HG03039 (cell line): Measurements from ENCODE around the gene UBP1.
"Not testable (repeated sequence)": the region's sequence is repeated elsewhere in the genome, so short reads cannot be mapped to it uniquely, and the experiment has no call there.

Source experiments
- ATAC-seq: cut with Tn5 transposase; IDR thresholded peaks from one replicate; pipeline ENCODE4 v1.9.1; 2021; ENCODE audit warnings: mild to moderate bottlenecking, moderate library complexity; ENCODE audit not compliant: unreplicated experiment

The UBP1 gene

DNA sequence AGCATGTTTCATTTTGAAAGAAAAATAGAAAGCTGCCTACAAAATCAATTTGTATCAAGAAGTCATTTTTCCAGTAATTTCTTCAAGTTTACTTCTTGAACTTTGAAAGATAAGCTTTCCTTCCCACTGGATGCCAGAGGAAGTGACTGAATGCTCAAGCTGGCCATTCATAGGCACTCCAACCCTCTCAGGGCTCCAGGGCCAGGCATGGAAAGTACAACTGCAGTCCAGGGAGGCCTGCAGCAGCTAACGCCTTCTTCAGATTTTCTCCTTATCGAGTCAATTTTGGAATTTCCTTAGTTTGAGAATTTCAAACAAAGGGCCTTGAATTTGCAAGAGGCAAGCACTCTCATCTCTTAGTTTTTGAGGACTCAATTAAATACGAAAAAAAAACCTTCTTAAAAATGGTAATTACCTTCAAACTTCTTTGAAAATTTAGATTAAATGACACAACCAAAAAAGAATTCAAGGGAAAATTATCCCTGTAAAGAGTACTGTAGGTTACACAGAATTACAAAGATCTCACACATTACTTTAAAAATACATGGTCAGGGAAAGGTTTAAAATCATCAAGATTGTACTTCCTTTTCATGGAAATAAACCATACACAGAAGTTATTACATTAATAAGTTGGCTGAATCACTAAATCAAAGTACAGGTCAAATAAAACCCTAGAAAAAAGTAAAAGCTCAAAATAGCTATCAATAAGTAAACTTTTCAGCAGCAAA lies 2.5 kb downstream of the UBP1 start:
- no peak for ATAC-seq

DNA sequence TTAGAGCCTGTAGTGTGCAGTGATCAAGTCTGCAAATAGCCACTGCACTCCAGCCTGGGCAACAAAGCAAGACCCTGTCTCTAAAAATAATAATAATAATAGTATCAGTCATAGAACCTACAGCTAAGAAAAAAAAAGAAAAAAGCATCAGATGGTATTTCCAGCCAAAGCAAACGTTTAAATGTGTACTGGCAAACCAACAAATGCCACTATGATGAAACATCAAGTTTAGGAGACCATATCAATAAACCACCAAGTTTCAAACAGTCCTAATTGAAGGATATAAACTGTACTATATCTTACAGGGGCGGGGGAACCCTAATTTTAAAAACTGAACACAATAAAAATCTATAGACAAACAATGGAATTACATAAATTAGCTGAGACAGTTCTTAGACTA lies 6.4 kb downstream of the UBP1 start:
- no peak for ATAC-seq

DNA sequence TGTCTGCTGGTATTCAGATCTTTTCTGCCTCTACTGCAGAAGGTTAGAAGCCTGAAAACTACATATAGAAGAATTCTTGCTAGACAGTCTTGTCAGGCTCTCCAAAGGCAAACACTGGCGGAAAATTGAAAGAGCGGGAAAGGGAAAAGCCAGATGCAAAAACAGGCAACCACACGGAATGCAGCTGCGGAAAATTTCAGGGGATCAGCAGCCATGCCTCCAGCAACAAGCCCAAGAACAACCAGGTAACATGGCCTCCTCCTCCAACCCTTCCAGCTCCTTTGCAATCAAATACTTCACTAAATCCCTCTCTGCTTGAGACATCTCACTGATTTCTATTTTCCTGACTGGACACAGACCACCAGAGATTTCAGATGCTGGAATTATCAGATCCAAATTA lies 9.6 kb downstream of the UBP1 start:
- ATAC-seq, result no peak

DNA sequence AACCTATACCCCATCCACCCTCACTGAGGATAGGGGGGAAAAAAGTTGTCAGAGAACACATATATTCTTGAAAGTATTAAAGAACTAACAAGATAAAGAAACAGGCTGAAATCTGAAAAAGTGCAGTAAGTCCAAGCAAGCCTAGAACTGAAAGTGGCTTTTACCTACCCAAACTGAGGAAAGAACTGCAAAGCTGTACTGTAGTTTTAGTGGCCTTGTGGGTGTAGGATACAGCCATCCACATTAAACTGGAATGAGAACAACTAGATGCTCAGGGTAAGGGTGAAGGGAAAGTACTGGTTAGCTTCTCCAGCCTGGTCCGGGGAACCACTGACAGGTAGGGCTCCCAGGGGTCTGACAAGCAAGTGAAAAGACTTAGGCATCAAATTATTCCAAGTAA lies 10.1 kb downstream of the UBP1 start:
- no peak for ATAC-seq

DNA sequence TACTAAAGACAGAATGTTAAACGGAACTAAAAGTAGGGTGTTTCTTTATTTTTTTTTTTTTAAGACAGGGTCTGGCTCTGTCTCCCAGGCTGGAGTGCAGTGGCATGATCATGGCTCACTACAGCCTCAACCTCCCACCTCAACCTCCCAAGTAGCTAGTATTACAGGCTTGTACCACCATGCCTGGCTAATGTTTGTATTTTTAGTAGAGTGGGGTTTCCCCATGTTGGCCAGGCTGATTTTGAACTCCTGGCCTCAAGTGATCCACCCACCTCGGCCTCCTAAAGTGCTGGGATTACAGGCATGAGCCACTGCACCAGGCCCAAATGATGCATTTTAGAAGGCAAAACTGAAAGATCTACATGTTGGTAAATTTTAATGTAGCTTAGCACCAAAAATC lies 10.9 kb downstream of the UBP1 start:
- ATAC-seq, result not testable (repeated sequence)

DNA sequence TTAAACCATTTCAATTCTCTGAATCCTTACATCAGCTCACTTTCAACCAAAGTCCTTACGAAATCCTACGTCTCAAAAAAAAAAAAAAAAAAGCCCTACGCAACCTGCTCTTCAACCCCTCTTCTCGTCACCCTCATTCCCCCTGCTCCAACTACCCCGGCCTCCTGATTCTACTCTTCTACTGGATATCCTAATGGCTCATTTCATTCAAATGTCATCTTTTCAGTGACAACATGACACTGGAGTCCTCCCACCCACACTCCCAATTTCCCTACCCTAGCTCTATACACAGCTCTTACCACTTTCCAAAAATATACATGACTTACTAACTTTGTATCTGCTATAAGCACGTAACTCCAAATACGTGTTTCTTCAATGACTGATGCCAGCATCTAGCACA lies 11.5 kb downstream of the UBP1 start:
- ATAC-seq, result no peak

DNA sequence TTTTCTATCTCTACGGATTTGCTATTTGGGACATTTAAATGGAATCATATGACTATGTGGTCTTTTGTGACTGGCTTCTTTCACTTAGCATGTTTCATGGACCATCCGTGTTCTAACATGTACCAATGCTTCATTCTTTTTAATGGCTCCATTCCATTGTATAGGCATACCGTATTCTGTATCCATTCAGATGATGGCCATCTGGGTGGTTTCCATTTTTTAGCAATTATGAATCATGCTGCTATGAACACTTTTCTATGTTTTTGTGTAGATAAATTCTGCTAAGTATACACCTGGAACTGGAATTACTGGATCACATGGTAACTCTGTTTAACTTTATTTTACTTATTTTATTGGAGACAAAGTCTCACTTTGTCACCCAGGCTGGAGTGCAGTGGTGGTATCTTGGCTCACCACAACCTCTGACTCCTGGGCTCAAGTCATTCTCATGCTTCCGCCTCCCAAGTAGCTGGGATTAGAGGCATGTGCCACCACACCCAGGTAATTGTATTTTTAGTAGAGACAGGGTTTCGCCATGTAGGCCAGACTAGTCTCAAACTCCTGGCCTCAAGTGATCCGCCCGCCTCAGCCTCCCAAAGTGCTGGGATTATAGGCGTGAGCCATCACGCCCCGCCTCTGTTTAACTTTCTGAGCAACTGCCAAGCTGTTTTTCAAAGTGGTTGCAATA lies 13.4 kb downstream of the UBP1 start:
- no peak for ATAC-seq

DNA sequence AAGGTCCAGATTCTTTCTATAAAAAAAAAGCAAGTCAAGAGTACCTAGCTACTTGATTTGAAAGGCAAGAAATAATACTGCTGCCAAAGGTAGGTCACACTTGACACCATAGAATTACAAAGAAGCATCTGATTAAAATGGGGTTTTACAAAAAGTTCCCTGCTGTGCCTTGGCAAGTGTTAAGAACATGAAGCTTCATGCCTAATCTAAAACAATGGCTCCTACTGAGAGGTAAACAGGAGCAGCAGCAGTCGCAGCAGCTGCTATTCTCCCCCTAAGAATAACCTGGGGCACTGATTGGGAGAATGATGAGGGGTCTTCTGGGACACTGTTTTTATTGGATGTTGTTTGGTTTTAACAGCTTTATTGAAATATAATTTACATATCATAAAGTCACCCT lies 14.1 kb downstream of the UBP1 start:
- ATAC-seq, result no peak

DNA sequence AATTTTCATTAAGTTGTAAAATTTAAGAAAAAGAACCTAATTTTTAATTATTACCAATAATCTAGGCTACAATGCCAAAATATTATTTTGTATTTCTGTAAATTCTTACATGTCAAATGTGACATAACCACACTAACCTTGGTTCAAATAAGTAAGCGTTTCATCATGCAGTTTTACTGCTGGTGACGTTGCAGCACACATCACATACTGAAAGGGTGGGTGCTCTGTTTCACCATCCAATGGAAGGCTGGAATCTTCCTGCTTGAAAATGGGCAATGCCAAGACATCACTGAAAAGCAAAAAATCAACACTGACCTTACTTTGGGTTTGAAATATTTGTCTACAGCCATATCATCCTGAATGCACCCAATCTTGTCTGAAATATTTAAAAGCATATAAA lies 14.8 kb downstream of the UBP1 start:
- ATAC-seq, result no peak

DNA sequence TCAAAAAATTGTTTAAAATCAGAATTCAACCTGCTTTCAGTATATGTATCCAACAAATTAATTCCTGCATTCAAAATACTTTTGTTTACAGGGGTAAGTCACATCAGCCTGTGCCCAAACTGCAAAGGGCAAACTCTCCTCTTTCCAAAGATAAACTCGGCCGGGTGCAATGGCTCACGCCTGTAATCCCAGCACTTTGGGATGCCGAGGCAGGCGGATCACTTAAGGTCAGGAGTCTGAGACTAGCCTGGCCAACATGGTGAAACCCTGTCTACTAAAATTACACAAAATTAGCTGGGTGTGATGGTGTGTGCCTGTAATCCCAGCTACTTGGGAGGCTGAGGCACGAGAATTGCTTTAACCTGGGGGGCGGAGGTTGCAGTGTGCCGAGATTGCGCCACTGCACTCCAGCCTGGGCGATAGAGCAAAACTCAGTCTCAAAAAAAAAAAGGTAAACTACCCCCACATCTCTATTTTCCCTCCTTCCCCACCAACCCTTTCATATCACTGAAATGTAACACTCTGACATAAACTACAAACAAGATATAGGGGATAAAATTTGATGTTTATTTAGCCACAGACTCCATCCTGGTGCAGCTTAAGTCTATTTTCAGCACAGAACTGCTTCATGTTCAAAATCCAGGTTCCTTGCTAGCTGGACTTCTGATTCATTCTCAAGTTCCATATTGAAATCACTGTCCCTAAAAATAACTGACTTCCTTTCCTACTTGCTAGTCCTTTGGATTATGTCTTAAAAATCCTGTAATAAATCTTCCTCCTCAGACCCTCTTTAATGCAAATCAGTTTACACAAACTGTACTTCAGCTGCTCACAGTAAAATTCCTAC lies 15.4 kb downstream of the UBP1 start:
- no peak for ATAC-seq

DNA sequence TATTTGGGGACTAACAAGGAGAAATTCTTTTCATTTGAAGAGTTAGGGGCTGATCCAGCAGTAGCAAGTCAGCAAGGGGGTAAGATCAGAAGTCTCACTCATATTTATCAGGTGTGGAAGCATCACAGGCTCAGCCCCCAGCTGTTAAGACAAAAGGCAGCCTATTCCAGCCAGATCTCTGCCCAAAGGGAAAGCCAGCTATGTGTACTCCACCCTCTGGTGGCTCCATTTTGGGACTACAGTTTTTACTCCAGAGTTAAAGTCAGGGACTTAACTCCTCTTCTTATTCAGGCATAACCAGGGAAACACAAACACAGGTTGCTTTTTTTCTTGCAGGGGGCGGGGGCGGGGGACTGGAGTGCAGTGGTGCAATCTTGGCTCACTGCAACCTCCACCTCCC lies 19.2 kb downstream of the UBP1 start:
- ATAC-seq, result no peak

DNA sequence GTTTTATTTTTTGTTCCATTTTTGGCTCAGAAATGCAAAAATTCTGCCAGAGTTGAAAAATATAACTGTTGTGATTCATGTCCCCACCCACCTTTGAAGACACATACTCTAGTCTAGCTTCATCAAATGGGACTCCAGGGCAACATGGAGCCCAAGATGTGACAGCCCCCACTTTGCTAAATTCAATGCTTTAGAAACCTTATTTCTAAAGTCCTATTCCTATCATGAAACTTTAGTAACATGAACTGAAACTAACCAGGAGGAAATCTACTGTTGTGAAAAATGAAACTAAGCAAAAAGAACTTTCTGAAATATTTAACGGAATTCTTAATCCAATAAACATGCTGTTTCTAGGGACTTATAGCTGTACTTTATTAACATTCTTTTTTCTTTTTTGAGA lies 20.3 kb downstream of the UBP1 start:
- no peak for ATAC-seq

DNA sequence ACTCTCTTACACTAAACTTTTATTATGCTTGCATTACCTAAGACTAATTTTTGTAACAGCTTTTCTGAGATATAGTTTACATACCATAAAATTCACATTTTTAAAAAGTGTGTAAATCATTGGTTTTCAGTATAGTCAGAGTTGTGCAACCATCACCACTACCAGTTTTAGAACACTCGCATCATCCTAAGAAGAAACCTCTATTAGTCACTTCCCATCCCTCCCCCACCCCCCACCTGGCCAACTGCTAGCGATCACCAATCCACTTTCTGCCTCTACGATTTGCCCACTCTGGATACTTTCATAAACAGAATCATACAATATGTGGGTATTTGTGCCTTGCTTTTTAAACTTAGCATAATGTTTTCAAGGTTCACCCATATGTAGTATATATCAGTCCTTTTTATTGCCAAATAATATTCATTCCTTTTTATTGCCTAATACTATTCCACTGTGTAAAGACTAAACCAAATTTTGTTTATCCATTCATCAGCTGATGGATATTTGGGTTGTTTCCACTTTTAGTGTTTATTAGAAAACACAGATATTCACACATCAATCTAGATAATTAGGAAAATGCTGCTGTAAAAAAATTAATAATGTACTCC lies 23.0 kb downstream of the UBP1 start:
- no peak for ATAC-seq

DNA sequence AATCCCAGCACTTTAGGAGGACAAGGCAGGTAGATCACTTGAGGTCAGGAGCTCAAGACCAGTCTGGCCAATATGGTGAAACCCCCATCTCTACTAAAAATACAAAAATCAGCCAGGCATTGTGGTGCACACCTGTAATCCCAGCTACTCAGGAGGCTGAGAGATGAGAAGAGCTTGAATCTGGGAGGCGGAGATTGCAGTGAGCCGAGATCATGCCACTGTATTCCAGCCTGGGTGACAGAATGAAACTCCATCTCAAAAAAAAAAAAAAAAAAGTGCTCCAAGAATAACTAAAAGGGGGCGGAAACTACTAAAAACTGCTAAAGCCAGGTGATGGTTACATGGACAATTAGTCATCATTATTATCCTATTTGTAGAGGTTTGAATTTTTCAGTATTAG lies 29.4 kb downstream of the UBP1 start:
- not testable (repeated sequence) for ATAC-seq

DNA sequence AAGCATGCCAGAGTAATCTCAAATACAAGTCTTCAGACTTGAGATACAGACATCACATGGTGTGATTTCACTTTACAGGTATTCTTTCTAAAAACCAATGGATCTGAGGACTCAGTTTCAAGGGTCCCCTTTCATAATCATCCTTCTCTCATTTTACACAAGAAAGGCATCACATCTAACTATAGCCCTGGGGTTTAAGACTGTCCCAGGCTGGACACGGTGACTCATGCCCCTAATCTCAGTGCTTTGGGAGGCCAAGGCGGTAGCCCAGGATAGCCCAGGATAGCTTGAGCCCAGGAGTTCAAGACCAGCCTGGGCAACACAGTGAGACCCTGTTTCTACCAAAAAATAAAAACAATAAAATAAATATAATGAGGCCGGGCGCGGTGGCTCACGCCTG lies 36.4 kb downstream of the UBP1 start:
- no peak for ATAC-seq

DNA sequence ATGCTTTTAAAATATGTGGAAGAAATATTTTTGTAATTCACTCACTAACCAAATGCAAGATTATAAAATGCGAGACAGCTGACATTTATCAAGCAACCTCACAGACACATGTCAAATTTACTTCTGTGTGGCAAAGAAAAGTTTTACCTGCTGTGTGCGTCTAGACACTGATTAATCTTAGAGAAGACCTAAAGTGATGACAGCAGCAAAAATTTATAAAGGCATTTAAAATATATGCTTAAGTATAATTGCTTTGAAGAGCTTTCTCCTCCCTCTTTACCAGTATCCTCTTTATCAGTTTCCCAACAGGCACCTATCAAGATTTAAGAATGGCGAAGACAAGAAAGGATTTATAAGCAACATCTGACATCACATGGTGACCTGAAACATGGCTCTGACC lies 37.3 kb downstream of the UBP1 start:
- no peak for ATAC-seq

DNA sequence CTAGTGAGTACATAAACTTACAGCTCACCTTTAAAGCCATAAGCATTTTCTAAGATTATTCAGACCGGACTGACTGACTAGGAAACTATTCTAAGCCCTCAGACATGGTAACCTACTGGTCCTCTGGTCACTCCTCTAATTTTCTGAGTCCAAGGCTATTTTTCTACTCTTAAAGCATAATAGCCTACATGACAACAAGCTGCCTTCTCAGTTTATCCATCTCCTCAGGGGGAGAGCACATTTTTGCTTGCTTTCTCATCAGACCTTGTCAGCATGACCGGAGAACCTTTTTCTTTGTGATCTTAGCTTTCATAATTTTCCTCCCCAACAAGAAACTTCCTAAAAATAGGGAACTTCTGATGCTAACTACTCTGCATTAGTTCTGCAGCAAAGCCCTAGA lies 38.4 kb downstream of the UBP1 start:
- no peak for ATAC-seq

DNA sequence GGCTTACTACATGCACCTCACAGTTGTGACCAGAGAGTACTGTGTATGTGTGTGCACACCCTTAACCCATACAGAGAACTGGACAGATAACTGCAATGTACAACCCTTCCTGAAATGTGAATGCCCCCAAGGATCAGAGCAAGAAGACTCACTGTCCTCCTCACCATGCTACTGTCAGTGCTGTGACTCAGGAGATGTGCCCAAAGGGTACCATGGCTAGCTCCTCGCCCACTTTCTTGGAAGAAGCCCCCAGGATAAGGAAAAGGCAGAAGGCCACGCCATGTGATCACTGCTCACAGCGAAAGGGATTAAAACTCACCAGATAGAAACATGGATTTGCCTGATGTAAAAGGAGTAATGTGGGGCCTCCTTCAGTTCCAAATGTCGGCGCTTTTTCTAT lies 41.8 kb downstream of the UBP1 start:
- no peak for ATAC-seq

DNA sequence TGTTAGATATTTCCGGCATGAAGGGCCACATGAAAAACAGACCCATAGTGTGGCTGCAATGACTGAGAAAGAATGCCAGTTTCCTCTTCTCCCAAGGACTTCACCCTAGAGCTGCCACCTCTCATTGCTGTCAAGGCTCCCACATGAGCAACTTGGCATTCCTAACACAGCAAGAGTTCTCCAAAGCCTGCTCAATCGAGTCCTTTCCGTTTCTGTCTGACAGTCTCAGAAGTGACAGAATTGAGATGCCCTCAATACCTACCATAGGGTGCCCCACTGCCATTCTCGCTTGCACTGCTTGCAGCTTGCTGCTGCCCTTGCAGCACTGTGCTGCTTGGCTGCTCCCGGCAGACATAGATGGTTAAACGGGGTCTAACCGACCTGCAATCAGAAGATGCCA lies 44.3 kb downstream of the UBP1 start:
- ATAC-seq, result no peak

DNA sequence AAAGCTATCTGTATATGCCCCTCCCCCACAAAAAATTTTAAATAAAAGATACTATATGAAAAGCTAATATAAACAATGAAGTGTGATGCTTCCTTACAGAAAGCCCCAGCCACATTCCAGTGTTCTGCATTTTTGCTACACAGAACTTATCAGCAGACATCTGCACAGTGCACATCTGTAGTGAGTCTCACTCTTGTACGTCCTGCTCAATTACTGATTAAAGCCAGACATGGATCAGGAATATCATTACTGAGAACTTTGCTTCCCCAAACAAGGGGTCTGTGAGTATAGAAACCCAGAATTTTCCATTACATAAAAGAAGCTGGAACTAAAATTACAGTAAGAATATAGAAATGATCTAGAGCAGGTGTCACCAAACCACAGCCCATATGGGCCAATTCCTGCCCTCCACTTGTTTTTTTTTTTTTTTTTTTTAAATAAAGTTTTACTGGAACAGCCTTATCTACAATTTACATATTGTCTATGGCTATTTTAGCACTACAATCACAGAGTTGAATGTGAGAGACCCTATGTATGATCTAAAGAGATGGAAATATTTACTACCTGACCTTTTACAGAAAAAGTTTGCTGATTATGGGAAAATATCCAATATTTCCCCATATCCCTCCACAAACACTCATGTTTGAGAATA lies 45.7 kb downstream of the UBP1 start:
- no peak for ATAC-seq

DNA sequence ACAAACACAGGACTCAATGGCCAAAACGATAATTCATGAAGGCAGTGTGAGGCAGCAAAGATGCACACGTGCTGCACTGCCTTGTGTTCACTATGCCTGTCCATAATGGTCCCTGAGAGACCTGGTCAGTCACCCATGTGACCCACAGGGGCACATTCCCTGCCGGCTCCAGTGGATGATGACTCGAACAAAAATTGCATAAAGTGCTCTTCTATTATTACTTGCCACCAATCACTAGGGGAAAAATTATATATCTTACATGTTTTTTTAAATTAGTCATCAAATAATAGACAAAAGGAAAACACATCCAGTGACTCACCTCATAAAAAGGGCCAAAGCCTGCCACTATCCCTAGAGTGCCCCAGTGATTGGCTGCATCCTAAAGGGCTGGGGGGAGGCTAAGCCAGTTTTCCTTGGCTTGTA lies 47.5 kb downstream of the UBP1 start:
- no peak for ATAC-seq
